Duodenal mucosa (tissue), 2 donors: Measurements from ENCODE around the gene C15orf62.
A peak's percentile ranks its signal among the peaks of the same experiment; 100 is the strongest.

Experiments used
- H3K27ac ChIP-seq: one replicate; pipeline ENCODE4 v1.7.0; 2013; ENCODE audit warnings: low read depth, low read length
- H3K27me3 ChIP-seq, 2 donors: one replicate each; pipeline ENCODE4 v1.7.0; 2013; ENCODE audit warnings: low read length in 2 of 2, control low read depth in 1 of 2; ENCODE audit not compliant: insufficient read depth in 2 of 2, control insufficient read depth in 1 of 2
- H3K36me3 ChIP-seq, 2 donors: one replicate each; pipeline ENCODE4 v1.7.0; 2013; ENCODE audit warnings: low read length in 2 of 2, control low read depth in 1 of 2; ENCODE audit not compliant: insufficient read depth in 2 of 2, control insufficient read depth in 1 of 2
- H3K4me1 ChIP-seq, 2 donors: one replicate each; pipeline ENCODE4 v1.7.0; 2013; ENCODE audit warnings: low read length in 2 of 2, control low read depth in 1 of 2; ENCODE audit not compliant: insufficient read depth in 2 of 2, control insufficient read depth in 1 of 2
- H3K4me3 ChIP-seq, 2 donors: one replicate each; pipeline ENCODE4 v1.7.0; 2013; ENCODE audit warnings: low read length in 2 of 2, low read depth in 1 of 2
- H3K9ac ChIP-seq, 2 donors: one replicate each; pipeline ENCODE4 v1.7.0; 2013; ENCODE audit warnings: low read length in 2 of 2, low read depth in 1 of 2
- H3K9me3 ChIP-seq, 2 donors: one replicate each; pipeline ENCODE4 v1.7.0; 2013; ENCODE audit warnings: low read length in 2 of 2, control low read depth in 1 of 2; ENCODE audit not compliant: control insufficient read depth in 1 of 2

The C15orf62 gene

DNA sequence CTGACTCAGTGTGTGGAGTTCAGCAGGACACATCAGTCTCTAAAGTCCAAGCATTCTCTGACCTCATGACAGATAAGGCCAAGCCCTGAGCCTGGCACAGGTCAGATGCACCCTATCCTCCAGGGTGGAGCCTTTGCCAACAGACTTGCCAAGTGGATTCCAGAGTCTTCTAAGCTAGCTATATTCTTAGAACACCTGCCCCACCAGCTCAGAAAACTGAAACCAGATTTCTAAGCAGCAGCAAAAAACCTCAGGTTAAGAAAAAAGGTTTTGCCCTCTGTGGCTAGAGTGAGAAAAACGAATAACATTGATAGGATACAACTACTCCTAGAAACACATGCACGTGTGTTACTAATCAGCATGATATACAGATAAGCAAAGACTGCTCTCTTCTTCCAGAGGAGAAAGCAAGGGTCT is 26.3 kb upstream of the C15orf62 start:
- peaks cover 25 to 60% of the 10 kb centered on the region in 2 donors for H3K36me3 ChIP-seq
- peaks cover 21 to 33% of the 10 kb centered on the region in 2 donors for H3K4me1 ChIP-seq
- H3K27me3 ChIP-seq, result no peaks in the 10 kb centered on the region
- H3K9me3 ChIP-seq, result no peaks in the 10 kb centered on the region
- peak overlapping the region; percentile 17 for H3K27ac ChIP-seq
- H3K9ac ChIP-seq, result no peak overlapping the region
- H3K4me3 ChIP-seq, result no peak overlapping the region

DNA sequence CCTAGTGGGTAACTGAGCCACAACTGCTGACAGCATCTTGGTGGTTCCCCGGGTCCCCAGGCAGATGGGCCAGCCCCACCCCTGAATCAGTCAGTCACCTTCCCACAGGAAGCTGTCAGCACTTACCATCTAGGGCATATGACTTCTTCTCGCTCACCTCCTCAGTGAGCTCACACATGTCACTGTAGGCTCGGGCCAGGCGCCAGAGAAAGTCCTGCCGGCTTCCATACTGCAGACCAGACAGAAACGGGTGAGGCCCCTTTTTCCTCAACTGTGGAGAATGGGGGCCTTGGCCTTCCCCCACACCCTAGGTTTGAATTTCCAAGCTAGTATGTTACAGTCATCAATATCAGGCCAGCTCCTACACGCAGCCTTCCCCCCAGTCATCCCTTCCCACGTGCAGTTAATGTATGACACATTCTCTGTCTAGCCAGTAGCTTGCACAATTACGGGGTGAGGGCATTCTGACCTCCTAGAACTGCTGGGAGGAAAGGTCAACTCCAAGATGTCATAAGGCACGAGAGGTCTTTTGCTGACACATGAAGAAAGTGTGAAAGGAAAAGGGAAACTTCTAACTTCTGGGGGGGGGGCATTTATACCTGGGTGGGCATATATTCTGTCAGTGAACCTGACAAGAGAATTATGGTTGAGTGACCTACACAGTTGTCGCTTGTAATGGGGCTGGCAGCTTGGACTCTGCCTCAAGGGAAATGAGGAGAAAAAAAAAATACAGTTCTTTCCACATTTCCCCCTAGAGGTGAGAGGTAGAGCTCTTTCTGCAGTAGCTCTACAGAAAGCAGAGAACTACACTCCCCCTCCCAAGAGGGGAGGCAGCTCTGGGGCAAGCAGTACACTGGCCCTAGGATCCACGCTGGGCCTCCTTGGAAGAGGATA is 25.6 kb upstream of the C15orf62 start:
- Histone ChIP-seq H3K9me3 (no peaks in the 10 kb centered on the region), H3K36me3 (peaks cover 21 to 57% of the 10 kb centered on the region in 2 donors), H3K4me1 (peaks cover 21 to 33% of the 10 kb centered on the region in 2 donors), H3K9ac (no peak overlapping the region), H3K4me3 (no peak overlapping the region), H3K27me3 (no peaks in the 10 kb centered on the region), H3K27ac (peak overlapping the region; percentile 17)

DNA sequence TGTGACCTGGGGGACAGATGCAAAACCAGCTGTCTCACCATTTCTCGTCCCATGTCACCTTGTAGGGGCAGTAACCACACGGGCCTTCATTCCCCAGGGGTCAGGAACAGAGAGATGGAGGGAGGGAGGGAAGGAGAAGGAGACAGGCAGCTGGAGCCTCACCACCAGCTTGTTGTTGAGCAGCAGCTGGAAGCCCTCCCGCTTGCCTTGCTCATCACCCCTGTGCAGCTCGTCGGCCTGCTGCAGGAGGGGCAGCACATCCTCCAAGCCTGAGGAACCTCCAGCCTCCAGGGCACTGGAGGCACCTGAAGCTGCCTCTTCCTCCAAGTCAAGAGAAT is 25.0 kb upstream of the C15orf62 start:
- Histone ChIP-seq H3K9me3 (no peaks in the 10 kb centered on the region), H3K27ac (no peak overlapping the region), H3K4me1 (peaks cover 21 to 33% of the 10 kb centered on the region in 2 donors), H3K4me3 (no peak overlapping the region), H3K9ac (no peak overlapping the region), H3K36me3 (peaks cover 15 to 56% of the 10 kb centered on the region in 2 donors), H3K27me3 (no peaks in the 10 kb centered on the region)

DNA sequence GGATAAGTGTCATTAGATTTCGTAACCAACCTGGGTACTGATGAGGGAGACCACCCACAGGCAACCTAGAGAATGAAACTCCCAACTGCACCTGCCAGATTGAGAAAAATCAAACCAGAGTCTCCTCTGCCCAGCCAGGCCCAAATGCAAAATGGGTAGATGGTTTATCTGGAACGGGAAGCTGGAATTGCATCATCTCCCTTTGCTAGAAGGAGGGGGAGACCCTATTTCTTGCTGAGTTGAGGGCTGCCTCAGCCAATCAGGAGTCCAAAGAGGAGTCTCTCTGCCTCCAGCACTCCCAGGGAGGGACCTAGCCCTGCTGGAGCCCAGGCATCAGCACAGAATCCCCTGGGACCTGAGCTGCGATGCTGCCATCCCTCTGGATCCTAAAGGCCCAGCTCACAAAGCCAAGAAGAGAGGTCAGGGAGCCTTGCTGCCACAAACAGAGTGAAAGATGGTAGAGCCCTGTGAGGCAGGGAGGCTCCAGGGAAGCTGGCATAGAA is 22.8 kb upstream of the C15orf62 start:
- H3K9me3 ChIP-seq, result no peaks in the 10 kb centered on the region
- peaks cover 38 to 53% of the 10 kb centered on the region in 2 donors for H3K4me1 ChIP-seq
- peaks cover 17 to 56% of the 10 kb centered on the region in 2 donors for H3K36me3 ChIP-seq
- no peak overlapping the region for H3K27ac ChIP-seq
- no peak overlapping the region for H3K4me3 ChIP-seq
- no peaks in the 10 kb centered on the region for H3K27me3 ChIP-seq
- no peak overlapping the region for H3K9ac ChIP-seq

DNA sequence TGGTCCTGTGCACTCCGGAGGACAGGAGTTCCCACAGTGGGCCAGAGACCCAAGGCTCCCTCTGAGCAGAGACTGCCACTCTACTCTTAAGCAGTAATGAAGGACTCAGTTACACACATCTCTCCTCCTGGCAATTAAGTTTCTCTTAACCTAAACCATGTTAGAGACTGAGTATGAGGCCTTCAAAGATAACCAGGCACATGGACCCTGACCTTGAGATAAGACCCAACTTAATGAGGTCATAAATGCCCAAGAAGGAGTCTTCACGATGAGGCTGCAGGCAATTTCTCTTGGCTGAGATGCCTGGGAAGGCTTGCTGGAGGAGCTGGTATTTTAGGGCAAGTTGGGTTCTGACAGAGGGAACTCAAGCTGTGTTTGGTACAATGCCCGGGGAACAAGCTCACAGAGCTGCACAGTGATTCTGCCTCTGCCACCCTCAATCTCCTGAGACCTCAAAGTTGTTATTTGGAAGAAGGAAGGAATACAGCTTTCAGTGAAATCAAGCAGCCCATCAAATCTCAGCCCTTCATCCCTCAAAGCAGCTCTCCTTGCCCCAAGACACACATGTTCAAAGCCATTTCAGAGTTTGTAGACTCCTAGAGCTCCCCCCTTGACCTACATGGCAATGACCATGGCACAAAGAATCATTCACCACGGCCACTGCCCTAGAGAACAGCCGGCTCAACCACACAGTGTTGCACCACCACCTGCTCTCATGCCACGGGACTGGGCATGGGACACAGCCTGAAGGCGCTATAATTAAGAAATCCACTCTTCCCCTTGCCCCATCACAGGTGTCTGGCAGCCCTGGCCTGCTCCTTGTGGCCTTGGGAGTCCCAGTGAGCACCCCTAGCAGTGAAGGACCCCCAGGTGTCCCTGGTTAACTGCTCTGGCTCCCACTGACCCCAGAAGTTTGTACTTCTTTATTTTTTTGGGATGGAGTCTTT is 21.8 kb upstream of the C15orf62 start:
- Histone ChIP-seq H3K9ac (peak overlapping the region in 1 of 2 donors; percentile 9), H3K4me3 (no peak overlapping the region), H3K4me1 (peaks cover 48 to 55% of the 10 kb centered on the region in 2 donors), H3K27me3 (no peaks in the 10 kb centered on the region), H3K9me3 (no peaks in the 10 kb centered on the region), H3K36me3 (peaks cover 13 to 50% of the 10 kb centered on the region in 2 donors), H3K27ac (no peak overlapping the region)

DNA sequence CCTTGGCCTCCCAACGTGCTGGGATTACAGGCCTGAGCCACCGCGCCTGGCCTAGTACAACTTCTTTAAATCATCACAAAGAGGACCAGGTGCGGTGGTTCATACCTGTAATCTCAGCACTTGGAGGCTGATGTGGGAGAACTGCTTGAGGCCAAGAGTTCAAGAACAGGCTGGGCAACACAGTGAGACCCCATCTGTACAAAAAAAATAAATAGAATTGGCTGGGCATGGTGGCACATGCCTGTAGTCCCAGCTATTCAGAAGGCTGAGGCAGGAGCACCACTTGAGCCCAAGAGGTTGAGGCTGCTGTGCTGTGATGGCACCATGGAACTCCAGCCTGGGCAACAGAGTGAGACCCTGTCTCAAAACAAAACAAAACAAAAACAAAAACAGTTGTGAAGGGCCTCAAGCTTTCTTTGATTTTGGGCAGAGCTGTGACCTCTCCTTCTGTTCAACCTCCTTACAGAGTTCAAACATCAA is 20.6 kb upstream of the C15orf62 start:
- H3K4me1 ChIP-seq, result peaks cover 49 to 51% of the 10 kb centered on the region in 2 donors
- H3K9me3 ChIP-seq, result no peaks in the 10 kb centered on the region
- peaks cover 8 to 39% of the 10 kb centered on the region in 2 donors for H3K36me3 ChIP-seq
- no peaks in the 10 kb centered on the region for H3K27me3 ChIP-seq
- no peak overlapping the region for H3K27ac ChIP-seq
- H3K9ac ChIP-seq, result no peak overlapping the region
- H3K4me3 ChIP-seq, result no peak overlapping the region

DNA sequence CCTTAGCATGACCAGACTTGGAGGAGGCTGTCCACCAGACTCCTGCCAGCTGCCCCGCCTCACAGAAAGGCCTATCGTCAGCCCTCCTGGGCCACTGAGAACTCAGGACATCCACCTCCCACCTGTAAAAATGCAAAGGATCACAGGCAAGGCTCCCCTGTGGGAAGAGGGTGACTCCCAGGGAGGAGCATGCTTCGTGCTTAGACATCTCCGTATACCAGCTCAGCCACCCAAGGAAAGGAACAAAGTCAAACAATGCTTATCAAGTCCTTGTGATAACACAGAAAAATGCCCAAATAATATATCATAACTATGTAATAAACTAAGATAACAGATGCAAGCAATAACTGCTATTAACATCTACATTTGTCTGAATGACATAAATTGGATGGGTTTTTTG is 18.9 kb upstream of the C15orf62 start:
- Histone ChIP-seq H3K4me3 (peak overlapping the region in 1 of 2 donors; percentile 17), H3K9me3 (no peaks in the 10 kb centered on the region), H3K9ac (peak overlapping the region in 1 of 2 donors; percentile 38), H3K27ac (no peak overlapping the region), H3K4me1 (peaks cover 46 to 55% of the 10 kb centered on the region in 2 donors), H3K27me3 (no peaks in the 10 kb centered on the region), H3K36me3 (peaks cover 7 to 27% of the 10 kb centered on the region in 2 donors)

DNA sequence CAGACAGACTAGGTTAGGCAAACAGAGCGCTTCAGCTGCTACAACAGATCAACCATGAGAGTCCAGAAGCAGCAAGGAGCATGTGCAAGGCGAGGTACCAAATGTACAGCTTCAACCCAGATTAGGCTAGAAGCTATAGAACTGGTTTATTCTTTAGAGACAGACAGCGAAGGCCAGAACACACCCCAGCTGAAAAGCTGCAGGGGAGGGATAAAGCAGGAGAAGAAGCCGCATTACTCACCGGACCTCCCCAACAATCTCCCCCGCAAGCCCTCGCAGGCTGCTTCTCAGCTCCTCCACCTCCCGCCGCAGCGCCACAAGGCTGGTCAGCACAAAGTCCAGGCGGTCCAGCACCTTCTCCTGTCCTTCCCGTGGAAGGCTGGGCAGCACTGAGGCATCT is 18.0 kb upstream of the C15orf62 start:
- Histone ChIP-seq H3K9me3 (no peaks in the 10 kb centered on the region), H3K27me3 (no peaks in the 10 kb centered on the region), H3K36me3 (peaks cover 7 to 26% of the 10 kb centered on the region in 2 donors), H3K9ac (peak overlapping the region in 1 of 2 donors; percentile 10), H3K4me3 (peak overlapping the region in 1 of 2 donors; percentile 24), H3K4me1 (peaks cover 44 to 53% of the 10 kb centered on the region in 2 donors), H3K27ac (no peak overlapping the region)

DNA sequence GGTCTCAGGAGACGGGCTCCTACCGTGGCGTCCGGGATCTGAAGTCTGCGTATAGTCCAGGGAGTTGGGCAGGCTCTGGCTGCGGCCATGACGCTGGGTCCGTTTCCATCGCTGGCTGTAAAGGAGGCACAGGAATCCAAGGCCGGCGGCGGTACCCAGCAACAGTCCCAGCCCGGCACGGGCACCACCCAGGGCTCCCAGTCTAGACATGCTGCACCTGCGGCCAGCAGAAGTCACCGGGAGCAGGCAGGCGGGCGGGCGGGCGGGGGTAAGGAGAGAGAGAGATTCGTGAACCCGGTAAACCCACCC is 15.3 kb upstream of the C15orf62 start:
- H3K4me3 ChIP-seq, result peak overlapping the region; percentile 78 to 95
- peaks cover 28 to 38% of the 10 kb centered on the region in 2 donors for H3K4me1 ChIP-seq
- peak overlapping the region; percentile 61 for H3K27ac ChIP-seq
- H3K9me3 ChIP-seq, result no peaks in the 10 kb centered on the region
- H3K36me3 ChIP-seq, result peaks cover 5 to 19% of the 10 kb centered on the region in 2 donors
- H3K9ac ChIP-seq, result peak overlapping the region; percentile 61 to 81
- no peaks in the 10 kb centered on the region for H3K27me3 ChIP-seq
